ENCODE measurements around the gene AIG1. TPM values are rescaled to one million over a fixed set of nuclear protein-coding genes. Genes with fewer than 3 reads are reported as not detected.

Gene AIG1
- total and polyA plus RNA-seq, 2 donors from 2014 or later: 57.3 to 146 TPM

DNA sequence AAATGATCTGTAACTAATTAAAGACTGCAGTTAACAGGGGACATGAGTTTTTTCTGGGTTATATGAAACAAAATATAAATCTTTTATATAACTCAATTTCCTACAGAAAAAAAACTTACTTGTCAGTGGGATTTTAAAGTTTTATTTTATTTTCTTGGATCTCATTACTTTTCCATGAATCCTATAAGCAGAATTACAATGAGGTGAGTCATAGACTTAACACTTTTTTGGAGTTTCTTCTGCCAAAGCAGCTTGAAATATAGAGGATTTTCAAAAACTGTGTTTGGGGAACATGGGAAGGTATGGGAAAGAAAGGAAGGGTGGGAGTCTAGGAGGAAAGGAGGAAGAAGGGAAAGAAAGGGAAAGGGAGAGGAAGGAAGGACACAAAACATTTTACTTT is 130.7 kb downstream of the AIG1 start:
- Histone ChIP-seq H3K9ac (ENCODE audit: low read length in 3 of 3) (no peak overlapping the region), H3K27ac (ENCODE audit: low read depth in 2 of 2, low read length in 2 of 2) (no peak overlapping the region), H3K9me3 (ENCODE audit: control insufficient read depth in 2 of 3, insufficient read depth in 1 of 3, low read length in 3 of 3) (no peaks in the 10 kb centered on the region), H3K4me1 (ENCODE audit: control insufficient read depth in 2 of 3, insufficient read depth in 2 of 3, low read depth in 1 of 3, low read length in 3 of 3) (no peaks in the 10 kb centered on the region), H3K27me3 (ENCODE audit: control insufficient read depth, insufficient read depth, low read length) (no peaks in the 10 kb centered on the region), H3K4me3 (ENCODE audit: low read length in 3 of 3) (no peak overlapping the region), H3K36me3 (ENCODE audit: control insufficient read depth in 2 of 3, insufficient read depth in 3 of 3, low read length in 3 of 3) (peaks cover 0 to 3% (median 3%) of the 10 kb centered on the region in 3 donors)
- FAIRE-seq: no peak
- TF ChIP-seq, protein P1, sequence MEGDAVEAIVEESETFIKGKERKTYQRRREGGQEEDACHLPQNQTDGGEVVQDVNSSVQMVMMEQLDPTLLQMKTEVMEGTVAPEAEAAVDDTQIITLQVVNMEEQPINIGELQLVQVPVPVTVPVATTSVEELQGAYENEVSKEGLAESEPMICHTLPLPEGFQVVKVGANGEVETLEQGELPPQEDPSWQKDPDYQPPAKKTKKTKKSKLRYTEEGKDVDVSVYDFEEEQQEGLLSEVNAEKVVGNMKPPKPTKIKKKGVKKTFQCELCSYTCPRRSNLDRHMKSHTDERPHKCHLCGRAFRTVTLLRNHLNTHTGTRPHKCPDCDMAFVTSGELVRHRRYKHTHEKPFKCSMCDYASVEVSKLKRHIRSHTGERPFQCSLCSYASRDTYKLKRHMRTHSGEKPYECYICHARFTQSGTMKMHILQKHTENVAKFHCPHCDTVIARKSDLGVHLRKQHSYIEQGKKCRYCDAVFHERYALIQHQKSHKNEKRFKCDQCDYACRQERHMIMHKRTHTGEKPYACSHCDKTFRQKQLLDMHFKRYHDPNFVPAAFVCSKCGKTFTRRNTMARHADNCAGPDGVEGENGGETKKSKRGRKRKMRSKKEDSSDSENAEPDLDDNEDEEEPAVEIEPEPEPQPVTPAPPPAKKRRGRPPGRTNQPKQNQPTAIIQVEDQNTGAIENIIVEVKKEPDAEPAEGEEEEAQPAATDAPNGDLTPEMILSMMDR (IDR thresholded peaks at IDR 0.05; ENCODE audit: borderline replicate concordance, extremely low read depth, insufficient read depth): no peak
- intact Hi-C loops (cut with DNase I): no loop called here
- no peak for DNase-seq

DNA sequence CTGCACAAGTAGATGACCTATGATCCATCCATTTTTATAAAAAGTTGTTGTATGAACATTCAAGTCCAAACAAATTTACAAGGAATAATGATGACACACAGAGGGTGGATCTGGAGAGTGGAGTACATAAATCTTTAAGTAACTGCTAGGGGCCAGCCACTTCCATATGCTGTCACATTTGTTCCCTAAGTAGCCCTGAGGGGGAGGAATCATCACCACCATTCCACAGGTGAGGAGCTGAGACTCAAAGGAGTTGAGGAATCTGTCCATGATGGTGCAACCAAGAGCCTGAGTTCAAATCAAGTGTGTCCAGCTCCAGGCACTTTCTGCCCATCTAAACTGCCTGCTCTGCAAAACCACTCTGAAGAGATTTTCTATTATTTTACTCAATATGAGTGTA is 132.1 kb downstream of the AIG1 start:
- intact Hi-C loops (cut with DNase I): no loop called here
- H3K9ac ChIP-seq (ENCODE audit: low read length in 3 of 3): no peak overlapping the region
- TF ChIP-seq, protein P1 (IDR thresholded peaks at IDR 0.05; ENCODE audit: borderline replicate concordance, extremely low read depth, insufficient read depth): no peak
- no peaks in the 10 kb centered on the region for H3K4me1 ChIP-seq (ENCODE audit: control insufficient read depth in 2 of 3, insufficient read depth in 2 of 3, low read depth in 1 of 3, low read length in 3 of 3)
- H3K27me3 ChIP-seq (ENCODE audit: control insufficient read depth, insufficient read depth, low read length): no peaks in the 10 kb centered on the region
- no peak overlapping the region for H3K4me3 ChIP-seq (ENCODE audit: low read length in 3 of 3)
- no peaks in the 10 kb centered on the region for H3K9me3 ChIP-seq (ENCODE audit: control insufficient read depth in 2 of 3, insufficient read depth in 1 of 3, low read length in 3 of 3)
- DNase-seq: no peak
- FAIRE-seq: no peak
- peaks cover 0 to under 1% (median under 1%) of the 10 kb centered on the region in 3 donors for H3K36me3 ChIP-seq (ENCODE audit: control insufficient read depth in 2 of 3, insufficient read depth in 3 of 3, low read length in 3 of 3)
- no peak overlapping the region for H3K27ac ChIP-seq (ENCODE audit: low read depth in 2 of 2, low read length in 2 of 2)

DNA sequence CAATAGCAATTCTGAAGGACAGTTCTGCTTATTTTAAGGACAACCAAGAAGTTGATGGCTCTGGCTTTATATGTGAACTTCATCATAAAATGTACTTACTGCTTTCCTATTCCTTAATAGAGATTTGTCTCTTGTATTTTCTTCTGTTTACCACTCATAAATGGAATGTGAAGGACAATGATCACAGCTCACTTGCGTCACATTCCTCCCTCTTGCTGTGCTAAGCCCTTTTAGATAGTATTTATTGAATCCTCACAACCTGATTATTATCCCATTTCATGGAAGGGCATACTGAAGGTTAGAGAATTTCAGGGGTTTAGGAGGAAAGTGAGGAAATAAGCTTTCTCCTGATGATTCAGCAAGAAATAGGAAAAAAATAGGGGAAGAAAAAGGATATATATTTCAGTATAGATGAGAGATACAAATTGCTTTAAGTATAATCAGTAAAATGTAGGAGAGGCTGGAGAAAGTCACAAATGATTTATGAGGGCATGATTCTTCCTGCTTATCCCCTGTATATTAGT is 132.9 kb downstream of the AIG1 start:
- Histone ChIP-seq H3K4me3 (ENCODE audit: low read length in 3 of 3) (no peak overlapping the region), H3K4me1 (ENCODE audit: control insufficient read depth in 2 of 3, insufficient read depth in 2 of 3, low read depth in 1 of 3, low read length in 3 of 3) (no peaks in the 10 kb centered on the region), H3K36me3 (ENCODE audit: control insufficient read depth in 2 of 3, insufficient read depth in 3 of 3, low read length in 3 of 3) (no peaks in the 10 kb centered on the region), H3K9me3 (ENCODE audit: control insufficient read depth in 2 of 3, insufficient read depth in 1 of 3, low read length in 3 of 3) (no peaks in the 10 kb centered on the region), H3K27me3 (ENCODE audit: control insufficient read depth, insufficient read depth, low read length) (no peaks in the 10 kb centered on the region), H3K27ac (ENCODE audit: low read depth in 2 of 2, low read length in 2 of 2) (no peak overlapping the region), H3K9ac (ENCODE audit: low read length in 3 of 3) (no peak overlapping the region)
- DNase-seq (no peak), FAIRE-seq (no peak)
- intact Hi-C loops (cut with DNase I): no loop called here
- TF ChIP-seq, protein P1 (IDR thresholded peaks at IDR 0.05; ENCODE audit: borderline replicate concordance, extremely low read depth, insufficient read depth): no peak

DNA sequence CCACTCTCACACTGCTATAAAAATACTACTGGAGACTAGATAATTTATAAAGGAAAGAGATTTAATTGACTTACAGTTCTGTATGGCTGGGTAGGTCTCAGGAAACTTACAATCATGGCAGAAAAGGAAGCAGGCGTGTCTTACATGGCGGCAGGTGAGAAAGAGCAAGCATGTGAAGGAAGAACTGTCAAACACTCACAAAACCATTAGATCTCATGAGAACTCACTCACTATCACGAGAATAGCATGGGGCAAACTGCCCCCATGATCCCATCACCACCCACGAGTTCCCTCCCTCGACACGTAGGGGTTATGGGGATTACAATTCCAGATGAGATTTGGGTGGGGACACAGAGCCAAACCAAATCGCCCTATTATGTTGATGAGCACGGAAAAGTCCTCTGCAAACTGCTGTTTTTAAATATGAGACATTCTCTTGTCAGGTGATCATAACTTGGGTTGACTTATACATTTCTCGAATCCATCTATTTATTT is 133.5 kb downstream of the AIG1 start:
- intact Hi-C loops (cut with DNase I): no loop called here
- H3K9ac ChIP-seq (ENCODE audit: low read length in 3 of 3): no peak overlapping the region
- no peaks in the 10 kb centered on the region for H3K4me1 ChIP-seq (ENCODE audit: control insufficient read depth in 2 of 3, insufficient read depth in 2 of 3, low read depth in 1 of 3, low read length in 3 of 3)
- TF ChIP-seq, protein P1 (IDR thresholded peaks at IDR 0.05; ENCODE audit: borderline replicate concordance, extremely low read depth, insufficient read depth): no peak
- no peak overlapping the region for H3K4me3 ChIP-seq (ENCODE audit: low read length in 3 of 3)
- H3K36me3 ChIP-seq (ENCODE audit: control insufficient read depth in 2 of 3, insufficient read depth in 3 of 3, low read length in 3 of 3): no peaks in the 10 kb centered on the region
- H3K27me3 ChIP-seq (ENCODE audit: control insufficient read depth, insufficient read depth, low read length): no peaks in the 10 kb centered on the region
- no peak for FAIRE-seq
- H3K27ac ChIP-seq (ENCODE audit: low read depth in 2 of 2, low read length in 2 of 2): no peak overlapping the region
- H3K9me3 ChIP-seq (ENCODE audit: control insufficient read depth in 2 of 3, insufficient read depth in 1 of 3, low read length in 3 of 3): no peaks in the 10 kb centered on the region
- no peak for DNase-seq
